ENCODE measurements around the gene CIROP. TPM values are rescaled to one million over a fixed set of nuclear protein-coding genes. Genes with fewer than 3 reads are reported as not detected.

The CIROP gene
- total and polyA plus RNA-seq, 2 donors (not counting 1 experiment from before 2014, with no cell fraction given): 0.09 to 0.17 TPM

DNA sequence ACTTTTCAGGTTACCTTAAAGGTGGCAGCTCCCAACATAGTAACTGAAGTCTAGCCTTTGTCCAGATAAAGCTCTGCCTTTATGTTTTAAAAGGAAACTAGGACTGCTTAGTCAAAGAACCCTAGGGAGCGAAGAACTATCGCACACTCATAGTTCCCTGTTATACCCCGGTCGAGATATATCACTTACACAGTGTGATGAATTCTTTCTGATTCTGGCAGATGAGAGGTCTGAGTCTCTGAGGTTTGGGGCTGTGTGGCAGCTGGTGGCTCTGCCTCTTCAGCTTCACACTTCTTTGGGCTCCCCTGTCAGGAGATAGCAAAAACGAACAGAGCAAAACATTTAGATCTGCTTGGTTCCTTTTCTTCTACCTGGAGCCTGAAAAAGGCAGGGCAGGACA is 26.8 kb downstream of the CIROP start:
- no peak for DNase-seq (ENCODE audit: low read depth in 2 of 2)
- no peaks in the 10 kb centered on the region for H3K9me3 ChIP-seq (ENCODE audit: control insufficient read depth, insufficient read depth, low read depth, low read length)
- H2AFZ ChIP-seq (ENCODE audit: low read length): no peak overlapping the region
- no peaks in the 10 kb centered on the region for H3K27me3 ChIP-seq (ENCODE audit: control insufficient read depth, insufficient read depth, low read length)
- H3K4me1 ChIP-seq (ENCODE audit: control insufficient read depth, extremely low read depth, insufficient read depth, low read length): peaks cover 28% of the 10 kb centered on the region
- peaks cover 23% of the 10 kb centered on the region for H3K36me3 ChIP-seq (ENCODE audit: control insufficient read depth, insufficient read depth, low read length)
- peak overlapping the region; percentile 33 for H3K4me2 ChIP-seq (ENCODE audit: extremely low read depth, insufficient read depth, low read length)
- H3K79me2 ChIP-seq (ENCODE audit: control insufficient read depth, insufficient read depth, low read length): peaks cover 6% of the 10 kb centered on the region
- H4K20me1 ChIP-seq (ENCODE audit: control insufficient read depth, extremely low read depth, insufficient read depth, low read length): no peaks in the 10 kb centered on the region
- H3K9ac ChIP-seq (ENCODE audit: insufficient read depth, low read length): no peak overlapping the region
- peak overlapping the region; percentile 87 for H3K27ac ChIP-seq (ENCODE audit: insufficient read depth, low read length)
- no peak overlapping the region for H3K4me3 ChIP-seq (replicated peaks in 1 of 4; ENCODE audit: control extremely low read depth in 1 of 4, insufficient read depth in 1 of 4, low read depth in 3 of 4, low read length in 4 of 4)
- TF ChIP-seq EZH2 (IDR thresholded peaks at IDR 0.05; ENCODE audit: low read length, missing control alignments): no peak
- TF ChIP-seq, protein P1, sequence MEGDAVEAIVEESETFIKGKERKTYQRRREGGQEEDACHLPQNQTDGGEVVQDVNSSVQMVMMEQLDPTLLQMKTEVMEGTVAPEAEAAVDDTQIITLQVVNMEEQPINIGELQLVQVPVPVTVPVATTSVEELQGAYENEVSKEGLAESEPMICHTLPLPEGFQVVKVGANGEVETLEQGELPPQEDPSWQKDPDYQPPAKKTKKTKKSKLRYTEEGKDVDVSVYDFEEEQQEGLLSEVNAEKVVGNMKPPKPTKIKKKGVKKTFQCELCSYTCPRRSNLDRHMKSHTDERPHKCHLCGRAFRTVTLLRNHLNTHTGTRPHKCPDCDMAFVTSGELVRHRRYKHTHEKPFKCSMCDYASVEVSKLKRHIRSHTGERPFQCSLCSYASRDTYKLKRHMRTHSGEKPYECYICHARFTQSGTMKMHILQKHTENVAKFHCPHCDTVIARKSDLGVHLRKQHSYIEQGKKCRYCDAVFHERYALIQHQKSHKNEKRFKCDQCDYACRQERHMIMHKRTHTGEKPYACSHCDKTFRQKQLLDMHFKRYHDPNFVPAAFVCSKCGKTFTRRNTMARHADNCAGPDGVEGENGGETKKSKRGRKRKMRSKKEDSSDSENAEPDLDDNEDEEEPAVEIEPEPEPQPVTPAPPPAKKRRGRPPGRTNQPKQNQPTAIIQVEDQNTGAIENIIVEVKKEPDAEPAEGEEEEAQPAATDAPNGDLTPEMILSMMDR (conservative IDR thresholded peaks at IDR 0.05 in 1 of 2, IDR thresholded peaks at IDR 0.05 in 1 of 2; ENCODE audit: low read depth in 1 of 2, low read length in 2 of 2): no peak

DNA sequence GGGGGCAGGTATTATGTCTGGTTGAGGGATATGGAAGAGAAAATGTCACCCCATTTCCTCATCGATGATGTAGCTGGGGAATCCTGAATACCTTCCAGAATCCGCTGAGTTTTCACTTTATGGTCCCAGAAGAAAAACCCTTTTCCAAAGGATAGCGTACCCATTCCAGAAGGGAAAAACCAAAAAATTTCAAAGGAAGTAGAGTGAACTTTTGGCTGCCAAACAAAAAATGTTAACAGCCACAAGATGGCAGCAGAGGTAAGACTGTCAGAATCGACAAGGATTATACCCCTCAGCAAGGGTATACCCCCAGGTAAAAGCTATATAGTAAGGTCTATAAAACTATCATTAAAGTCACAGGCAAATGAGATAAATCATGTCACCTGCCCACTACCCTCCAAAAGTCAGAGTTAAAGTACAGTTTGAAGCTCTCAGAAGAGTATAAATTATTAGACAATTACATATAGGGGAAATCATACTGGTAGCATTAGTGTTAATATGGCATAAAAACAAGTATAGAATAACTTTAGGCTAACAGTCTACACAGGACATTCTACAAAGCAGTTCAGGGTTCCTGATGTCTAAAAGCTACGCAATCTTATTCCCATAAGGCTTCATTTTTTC is 27.9 kb downstream of the CIROP start:
- H3K4me1 ChIP-seq (ENCODE audit: control insufficient read depth, extremely low read depth, insufficient read depth, low read length): peaks cover 37% of the 10 kb centered on the region
- no peak overlapping the region for H3K4me2 ChIP-seq (ENCODE audit: extremely low read depth, insufficient read depth, low read length)
- peaks cover 23% of the 10 kb centered on the region for H3K36me3 ChIP-seq (ENCODE audit: control insufficient read depth, insufficient read depth, low read length)
- no peaks in the 10 kb centered on the region for H3K9me3 ChIP-seq (ENCODE audit: control insufficient read depth, insufficient read depth, low read depth, low read length)
- no peaks in the 10 kb centered on the region for H4K20me1 ChIP-seq (ENCODE audit: control insufficient read depth, extremely low read depth, insufficient read depth, low read length)
- H2AFZ ChIP-seq (ENCODE audit: low read length): no peak overlapping the region
- H3K9ac ChIP-seq (ENCODE audit: insufficient read depth, low read length): no peak overlapping the region
- H3K79me2 ChIP-seq (ENCODE audit: control insufficient read depth, insufficient read depth, low read length): peaks cover 6% of the 10 kb centered on the region
- TF ChIP-seq, protein P1 (conservative IDR thresholded peaks at IDR 0.05 in 1 of 2, IDR thresholded peaks at IDR 0.05 in 1 of 2; ENCODE audit: low read depth in 1 of 2, low read length in 2 of 2): peak; percentile 64 to 70
- no peak for TF ChIP-seq EZH2 (IDR thresholded peaks at IDR 0.05; ENCODE audit: low read length, missing control alignments)
- no peak overlapping the region for H3K27ac ChIP-seq (ENCODE audit: insufficient read depth, low read length)
- no peaks in the 10 kb centered on the region for H3K27me3 ChIP-seq (ENCODE audit: control insufficient read depth, insufficient read depth, low read length)
- DNase-seq (ENCODE audit: low read depth in 2 of 2): peak in 1 of 2 donors; percentile 58
- no peak overlapping the region for H3K4me3 ChIP-seq (replicated peaks in 1 of 4; ENCODE audit: control extremely low read depth in 1 of 4, insufficient read depth in 1 of 4, low read depth in 3 of 4, low read length in 4 of 4)

DNA sequence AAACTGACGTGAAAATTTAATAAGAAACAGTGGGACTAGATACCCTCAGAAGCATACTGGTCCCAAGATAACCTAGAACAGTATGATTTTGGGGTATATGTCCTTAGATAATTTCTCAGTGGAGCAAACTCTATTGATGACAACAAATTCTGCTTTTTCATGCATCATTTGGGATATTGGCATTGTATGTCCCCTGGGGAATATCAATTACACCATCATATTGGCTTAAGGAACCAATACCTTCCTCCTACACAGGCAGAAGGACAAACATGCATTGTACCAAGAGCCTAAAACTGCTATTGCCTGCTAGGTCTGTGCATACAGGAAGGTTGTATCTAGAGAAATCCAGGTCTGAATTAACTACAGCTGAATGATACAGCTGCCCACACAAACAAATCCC is 29.9 kb downstream of the CIROP start:
- TF ChIP-seq, protein P1 (conservative IDR thresholded peaks at IDR 0.05 in 1 of 2, IDR thresholded peaks at IDR 0.05 in 1 of 2; ENCODE audit: low read depth in 1 of 2, low read length in 2 of 2): no peak
- no peak for TF ChIP-seq EZH2 (IDR thresholded peaks at IDR 0.05; ENCODE audit: low read length, missing control alignments)
- no peak for DNase-seq (ENCODE audit: low read depth in 2 of 2)
- Histone ChIP-seq H3K27me3 (ENCODE audit: control insufficient read depth, insufficient read depth, low read length) (no peaks in the 10 kb centered on the region), H3K36me3 (ENCODE audit: control insufficient read depth, insufficient read depth, low read length) (peaks cover 18% of the 10 kb centered on the region), H3K9me3 (ENCODE audit: control insufficient read depth, insufficient read depth, low read depth, low read length) (no peaks in the 10 kb centered on the region), H3K4me3 (replicated peaks in 1 of 4; ENCODE audit: control extremely low read depth in 1 of 4, insufficient read depth in 1 of 4, low read depth in 3 of 4, low read length in 4 of 4) (no peak overlapping the region), H2AFZ (ENCODE audit: low read length) (no peak overlapping the region), H4K20me1 (ENCODE audit: control insufficient read depth, extremely low read depth, insufficient read depth, low read length) (no peaks in the 10 kb centered on the region), H3K4me1 (ENCODE audit: control insufficient read depth, extremely low read depth, insufficient read depth, low read length) (peaks cover 32% of the 10 kb centered on the region), H3K4me2 (ENCODE audit: extremely low read depth, insufficient read depth, low read length) (no peak overlapping the region), H3K9ac (ENCODE audit: insufficient read depth, low read length) (no peak overlapping the region), H3K79me2 (ENCODE audit: control insufficient read depth, insufficient read depth, low read length) (peaks cover 21% of the 10 kb centered on the region), H3K27ac (ENCODE audit: insufficient read depth, low read length) (no peak overlapping the region)

Measured in fibroblast of lung (primary cell).